GM13977 (cell line): Measurements from ENCODE around the gene SYNE1.

ENCODE experiments used
- DNase-seq: peaks from one replicate; pipeline ENCODE4 v3.0.0; 2012; ENCODE audit warnings: low spot score
- in situ Hi-C: fragments of 300-500 bp; cut with MboI; formaldehyde crosslinking; loops from one replicate; pipeline ENCODE4 v1.12.0; 2022; ENCODE audit warnings: low sequenced_read_pairs, low pct_unique_long_range_greater_than_20kb, mixed read lengths, inconsistent platforms; ENCODE audit not compliant: unreplicated experiment
- TF ChIP-seq, protein P1 (sequence below): IDR thresholded peaks from 2 replicates; pipeline ENCODE4 v1.5.1; 2012; ENCODE audit warnings: mild to moderate bottlenecking, control low read depth; ENCODE audit not compliant: insufficient read depth; ENCODE audit errors: extremely low read depth, missing control alignments

The SYNE1 gene

DNA sequence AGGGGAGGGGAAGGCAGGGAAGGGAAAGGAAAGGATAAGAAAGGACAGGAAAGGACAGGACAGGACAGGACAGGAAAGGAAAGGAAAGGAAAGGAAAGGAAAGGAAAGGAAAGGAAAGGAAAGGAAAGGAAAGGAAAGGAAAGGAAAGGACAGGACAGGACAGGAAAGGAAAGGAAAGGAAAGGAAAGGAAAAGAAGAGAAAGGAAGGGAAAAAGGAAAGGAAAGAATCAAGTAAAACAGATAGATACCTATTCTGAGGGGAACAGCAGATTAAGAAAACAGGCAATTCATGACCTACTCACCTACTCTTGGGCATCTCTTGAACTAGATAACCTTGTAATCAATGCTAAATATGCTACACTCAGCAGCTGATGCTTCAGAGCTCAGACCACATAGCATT, 265.4 kb downstream of the SYNE1 start:
- in situ Hi-C loops, result no loop called here
- DNase-seq, result no peak
- TF ChIP-seq, protein P1, sequence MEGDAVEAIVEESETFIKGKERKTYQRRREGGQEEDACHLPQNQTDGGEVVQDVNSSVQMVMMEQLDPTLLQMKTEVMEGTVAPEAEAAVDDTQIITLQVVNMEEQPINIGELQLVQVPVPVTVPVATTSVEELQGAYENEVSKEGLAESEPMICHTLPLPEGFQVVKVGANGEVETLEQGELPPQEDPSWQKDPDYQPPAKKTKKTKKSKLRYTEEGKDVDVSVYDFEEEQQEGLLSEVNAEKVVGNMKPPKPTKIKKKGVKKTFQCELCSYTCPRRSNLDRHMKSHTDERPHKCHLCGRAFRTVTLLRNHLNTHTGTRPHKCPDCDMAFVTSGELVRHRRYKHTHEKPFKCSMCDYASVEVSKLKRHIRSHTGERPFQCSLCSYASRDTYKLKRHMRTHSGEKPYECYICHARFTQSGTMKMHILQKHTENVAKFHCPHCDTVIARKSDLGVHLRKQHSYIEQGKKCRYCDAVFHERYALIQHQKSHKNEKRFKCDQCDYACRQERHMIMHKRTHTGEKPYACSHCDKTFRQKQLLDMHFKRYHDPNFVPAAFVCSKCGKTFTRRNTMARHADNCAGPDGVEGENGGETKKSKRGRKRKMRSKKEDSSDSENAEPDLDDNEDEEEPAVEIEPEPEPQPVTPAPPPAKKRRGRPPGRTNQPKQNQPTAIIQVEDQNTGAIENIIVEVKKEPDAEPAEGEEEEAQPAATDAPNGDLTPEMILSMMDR, result no peak

DNA sequence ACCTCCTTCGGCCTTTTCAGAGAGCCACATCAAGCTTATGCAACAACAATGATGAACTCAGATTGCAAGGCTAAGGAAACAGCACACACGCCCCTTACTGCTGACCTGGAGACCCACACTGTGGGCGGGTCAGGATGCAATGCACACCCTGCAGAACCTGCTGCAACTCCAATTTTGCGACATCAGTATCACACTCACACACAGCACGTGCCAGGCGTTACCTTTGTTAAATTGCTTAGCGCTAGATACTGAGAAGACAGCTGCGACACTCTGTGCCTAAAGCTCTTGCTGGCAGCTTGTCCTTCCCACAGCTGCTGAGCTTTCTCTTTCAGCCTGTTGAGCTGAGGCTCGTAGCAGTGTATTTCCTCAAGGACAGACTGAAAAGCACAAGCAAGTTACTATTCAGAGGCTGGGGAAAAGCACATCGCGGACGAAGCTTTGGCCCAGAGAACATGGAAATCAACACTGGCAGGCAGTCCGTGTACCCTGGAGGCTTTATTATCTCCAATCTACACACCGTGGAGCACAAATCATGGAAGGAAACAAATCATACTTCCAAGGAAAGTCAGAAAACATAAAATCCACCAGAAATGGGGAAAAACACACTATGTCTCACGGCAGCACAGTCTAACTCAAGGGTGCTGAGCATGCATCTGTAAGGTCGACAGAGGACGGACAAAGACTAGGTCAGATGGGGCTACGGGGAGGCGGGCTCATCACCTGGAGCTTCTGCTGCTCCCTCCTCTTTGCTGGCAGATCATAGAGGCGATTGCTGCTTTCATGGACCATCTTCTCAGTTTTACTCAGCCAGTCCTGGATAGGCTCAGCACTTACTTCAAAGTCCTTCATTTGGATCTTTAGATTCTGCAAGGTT, 268.2 kb downstream of the SYNE1 start:
- TF ChIP-seq, protein P1, result no peak
- DNase-seq, result no peak
- in situ Hi-C loops, result no loop called here

DNA sequence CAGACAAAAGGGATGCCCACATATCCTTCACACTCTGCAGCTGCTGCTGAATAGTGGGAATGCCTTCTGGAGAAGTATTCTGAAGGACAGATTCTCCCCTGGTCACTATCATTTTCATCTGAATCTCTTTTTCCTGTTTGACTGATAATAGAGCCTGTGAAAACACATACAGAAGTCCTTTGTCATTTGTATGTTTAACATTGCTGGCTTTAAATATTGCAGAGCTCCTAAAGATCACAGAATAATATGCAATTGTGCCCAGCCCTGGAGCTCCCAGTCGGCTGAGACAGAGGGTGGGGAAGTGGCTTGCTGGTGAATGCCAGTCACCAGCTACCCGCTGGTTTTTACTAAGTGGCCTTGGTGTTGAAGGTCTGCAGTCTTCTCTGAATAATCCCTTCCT, 272.3 kb downstream of the SYNE1 start:
- DNase-seq, result no peak
- TF ChIP-seq, protein P1, result no peak
- in situ Hi-C loops, result no loop called here

- TF ChIP-seq, protein P1, result no peak
- in situ Hi-C loops, result no loop called here
- no peak for DNase-seq
Measured at GRCh38 chr6:152360034-152360433, 277.1 kb downstream of the SYNE1 start.

- peak; percentile 46 for DNase-seq
- TF ChIP-seq, protein P1, result peak; percentile 43
- in situ Hi-C loops, result no loop called here
Measured at GRCh38 chr6:152356662-152357061, 280.5 kb downstream of the SYNE1 start.

DNA sequence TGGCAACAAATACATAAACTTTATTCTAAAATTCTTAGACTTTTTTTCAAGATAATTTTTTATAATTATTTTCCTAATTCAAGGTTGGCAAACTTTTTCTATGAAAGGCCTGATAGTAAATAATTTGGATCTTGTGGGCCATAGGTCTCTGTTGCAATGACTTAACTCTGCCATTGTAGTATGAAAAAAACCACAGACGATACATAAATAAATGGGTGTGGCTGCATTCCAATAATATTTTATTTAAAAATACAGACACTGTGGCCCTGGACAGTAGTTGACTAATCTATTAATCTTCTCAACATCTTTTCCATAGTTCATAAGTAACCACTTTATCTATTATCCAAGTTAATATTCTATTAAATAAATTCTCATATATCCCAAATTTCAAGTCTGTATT, 281.1 kb downstream of the SYNE1 start:
- TF ChIP-seq, protein P1, result no peak
- DNase-seq, result no peak
- in situ Hi-C loops, result no loop called here

DNA sequence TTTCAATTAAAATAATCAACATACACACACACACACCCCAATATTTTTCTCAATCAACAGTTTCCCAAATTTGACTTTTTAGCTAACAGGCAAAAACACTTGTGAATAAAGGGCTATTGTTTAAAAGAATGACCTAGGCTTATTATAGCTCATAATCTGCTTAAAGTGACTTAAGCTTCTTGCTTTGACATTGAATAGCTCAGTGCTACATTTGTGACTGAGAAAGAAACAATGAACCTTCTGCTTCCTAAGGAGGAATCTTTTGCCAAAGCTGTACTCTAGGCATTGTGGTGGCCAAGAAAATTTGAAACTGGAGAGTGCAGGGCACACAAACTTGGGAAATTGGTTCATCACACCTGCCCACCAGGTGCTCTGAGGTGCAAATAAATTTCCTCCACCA, 282.0 kb downstream of the SYNE1 start:
- no peak for DNase-seq
- in situ Hi-C loops, result no loop called here
- TF ChIP-seq, protein P1, result no peak
